Cerebellar nuclear complex (tissue), 1 donor: ENCODE results near the gene KRTAP10-6.
"Not testable (repeated sequence)": the region's sequence is repeated elsewhere in the genome, so short reads cannot be mapped to it uniquely, and the experiment has no call there.

ENCODE experiments used
- DNase-seq, 2 experiments: peaks; one replicate each; lab custom pipeline; 2025; lab: John Stamatoyannopoulos, UW

Gene KRTAP10-6

GRCh38 chr21:44599264-44600029 lies 7.1 kb upstream of the KRTAP10-6 start:
- no peak for DNase-seq

DNA sequence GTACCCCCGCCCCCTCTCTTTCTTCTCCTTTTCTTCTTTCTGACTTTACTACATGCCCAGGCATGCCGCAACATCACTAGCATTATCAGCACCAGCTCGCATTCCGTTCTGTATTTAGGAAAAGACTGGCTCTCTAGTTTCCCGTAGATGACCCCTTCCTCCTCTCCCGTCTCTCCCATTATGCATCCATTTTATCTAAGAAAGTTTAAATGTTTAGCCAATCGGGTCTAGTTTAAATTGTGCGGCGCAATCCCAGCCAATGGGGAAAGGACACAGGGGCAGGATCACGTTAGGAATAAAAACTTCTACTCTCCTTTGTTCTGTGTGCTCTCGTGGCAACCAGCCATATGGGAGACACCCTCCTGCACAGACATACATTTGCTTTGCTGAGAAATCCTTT lies 5.8 kb upstream of the KRTAP10-6 start:
- DNase-seq: no peak

DNA sequence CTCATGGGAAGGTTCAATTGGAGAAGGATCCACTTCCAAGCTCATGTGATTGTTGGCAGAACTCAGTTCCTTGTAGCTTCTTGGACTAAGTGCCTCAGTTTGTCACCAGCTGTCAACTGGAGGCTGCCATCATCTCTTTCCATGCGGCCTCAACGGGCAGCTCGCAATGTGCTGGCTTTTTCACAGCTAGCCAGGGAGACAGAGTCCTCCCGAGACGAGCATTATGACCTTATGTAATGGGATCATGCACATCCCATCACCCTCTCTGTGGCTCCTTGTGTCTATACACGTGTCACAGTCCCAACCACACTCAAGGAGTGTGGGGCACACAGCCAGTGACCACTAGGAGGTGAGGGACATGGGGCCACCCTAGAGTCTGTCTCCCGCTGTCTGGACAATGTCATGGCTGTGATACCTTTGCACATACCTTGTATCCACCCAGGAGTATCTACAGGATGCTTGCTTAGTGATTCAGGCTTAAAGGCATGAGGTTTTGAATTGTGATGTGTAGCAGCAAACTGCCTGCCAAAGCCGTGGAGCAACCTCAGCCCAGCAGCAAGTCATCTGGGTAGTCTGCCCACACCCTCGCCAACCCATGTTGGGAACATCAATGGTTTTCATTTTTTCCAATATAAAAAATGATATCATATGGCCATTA lies 3.9 kb upstream of the KRTAP10-6 start:
- DNase-seq: no peak

GRCh38 chr21:44595524-44595923 lies 3.2 kb upstream of the KRTAP10-6 start:
- DNase-seq: no peak

DNA sequence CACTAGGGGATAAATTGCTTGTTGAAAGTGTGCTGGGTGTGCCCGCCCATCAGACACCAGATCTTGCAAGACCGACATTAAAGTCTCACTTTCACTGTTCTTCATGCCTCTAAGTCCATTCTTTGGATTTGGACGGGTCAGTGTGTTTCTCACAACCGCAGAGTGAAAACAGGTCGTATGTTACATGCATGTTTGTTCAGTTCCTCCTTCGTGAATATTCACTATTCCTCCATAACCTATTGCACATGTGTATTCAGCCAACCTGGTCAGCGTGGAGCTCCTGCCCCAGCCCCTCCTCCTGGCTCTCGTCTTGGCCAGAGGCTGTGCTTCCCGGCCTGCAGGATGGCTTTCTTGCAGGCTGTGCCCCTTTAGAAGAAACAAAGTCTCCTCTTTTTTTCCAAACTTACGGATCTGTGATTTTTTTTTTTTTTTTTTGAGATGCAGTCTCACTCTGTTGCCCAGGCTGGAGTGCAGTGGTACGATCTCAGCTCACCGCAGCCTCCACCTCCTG lies 2.2 kb upstream of the KRTAP10-6 start:
- no peak for DNase-seq

DNA sequence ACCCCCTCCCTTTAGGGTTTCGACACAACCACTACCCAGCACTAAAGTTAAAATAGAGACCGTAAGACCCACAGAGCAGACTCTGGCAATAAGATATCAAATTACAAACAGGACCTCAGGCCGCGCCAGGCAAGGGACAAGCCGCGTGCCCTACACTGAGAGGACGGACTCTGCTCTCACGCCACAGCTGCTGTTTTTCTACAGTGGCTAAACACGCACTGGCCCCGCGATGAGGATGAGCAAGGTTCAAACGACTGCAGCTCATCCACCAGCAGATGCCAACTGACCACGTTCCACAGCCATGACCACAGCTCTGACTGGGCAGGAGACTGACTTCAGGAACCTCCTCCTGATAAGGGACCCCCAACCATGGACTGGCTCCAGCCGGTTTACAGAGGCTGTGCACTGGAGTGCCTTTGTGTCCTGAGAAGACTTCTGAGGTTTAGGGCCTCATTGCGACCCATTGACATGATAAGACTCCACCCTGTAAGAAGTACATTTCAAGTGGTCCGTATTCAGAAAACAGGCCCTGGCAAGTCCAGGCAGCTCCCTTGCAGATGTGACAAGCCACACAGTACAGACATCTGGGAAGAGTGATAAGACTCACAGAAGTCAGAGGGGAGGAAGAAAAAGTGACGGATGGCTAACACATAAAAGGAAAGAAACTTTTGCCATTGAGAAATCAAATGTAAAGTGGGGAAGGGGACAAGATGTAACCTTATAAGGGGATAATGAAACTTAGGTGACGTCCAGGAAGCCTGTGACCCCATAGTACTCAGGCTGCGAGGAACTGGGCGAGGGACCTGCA lies 1.5 kb upstream of the KRTAP10-6 start:
- no peak for DNase-seq

DNA sequence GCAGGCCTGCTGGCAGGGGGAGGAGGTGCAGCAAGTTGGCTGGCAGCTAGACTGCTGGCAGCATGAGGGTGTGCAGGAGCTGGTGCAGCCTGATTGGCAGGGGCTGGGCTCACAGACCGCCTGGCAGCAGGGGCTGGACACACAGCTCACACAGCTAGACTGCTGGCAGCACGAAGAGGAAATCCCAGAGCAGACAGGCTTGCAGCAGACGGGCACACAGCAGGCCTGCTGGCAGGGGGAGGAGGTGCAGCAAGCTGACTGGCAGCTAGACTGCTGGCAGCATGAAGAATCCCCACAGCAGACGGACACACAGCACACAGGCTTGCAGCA lies 539 bp downstream of the KRTAP10-6 start:
- DNase-seq: not testable (repeated sequence)

DNA sequence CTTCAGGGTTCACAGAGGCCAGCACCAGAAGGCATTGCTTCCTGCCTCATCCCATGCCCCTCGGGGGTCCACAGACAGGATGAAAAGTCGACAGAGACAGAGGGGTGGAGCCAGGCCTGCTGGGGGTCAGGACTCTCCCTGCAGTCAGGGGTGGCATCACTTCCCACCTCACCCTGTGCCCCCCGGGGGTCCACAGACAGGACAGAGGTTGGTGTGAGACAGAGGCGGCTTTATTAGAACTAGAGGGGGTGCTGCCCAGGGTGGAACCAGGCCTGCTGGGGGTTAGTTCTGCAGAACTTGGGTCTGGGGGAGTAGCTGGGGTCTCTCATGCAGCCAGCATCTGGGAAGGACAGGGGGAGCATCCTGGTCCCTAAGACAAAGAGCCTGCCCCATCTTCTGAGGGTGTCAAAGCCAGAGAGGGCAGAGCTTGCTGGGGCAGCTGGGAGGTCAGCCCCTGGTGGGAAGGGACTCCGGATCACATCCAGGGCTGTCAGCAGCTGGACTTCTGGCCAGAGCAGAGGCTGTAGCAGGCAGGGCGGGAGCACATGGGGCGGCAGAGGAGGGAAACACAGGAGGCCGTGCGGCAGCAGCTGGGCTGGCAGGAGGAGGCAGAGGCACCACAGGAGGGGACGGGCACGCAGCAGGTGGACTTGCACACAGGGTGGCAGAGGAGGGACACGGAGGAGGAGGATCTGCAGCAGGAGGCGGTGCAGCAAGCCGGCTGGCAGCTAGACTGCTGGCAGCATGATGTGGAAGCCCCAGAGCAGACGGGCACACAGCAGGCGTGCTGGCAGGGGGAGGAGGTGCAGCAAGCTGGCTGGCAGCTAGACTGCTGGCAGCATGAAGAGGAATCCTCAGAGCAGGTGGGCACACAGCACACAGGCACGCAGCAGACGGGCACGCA lies 1.2 kb downstream of the KRTAP10-6 start:
- DNase-seq: not testable (repeated sequence)

DNA sequence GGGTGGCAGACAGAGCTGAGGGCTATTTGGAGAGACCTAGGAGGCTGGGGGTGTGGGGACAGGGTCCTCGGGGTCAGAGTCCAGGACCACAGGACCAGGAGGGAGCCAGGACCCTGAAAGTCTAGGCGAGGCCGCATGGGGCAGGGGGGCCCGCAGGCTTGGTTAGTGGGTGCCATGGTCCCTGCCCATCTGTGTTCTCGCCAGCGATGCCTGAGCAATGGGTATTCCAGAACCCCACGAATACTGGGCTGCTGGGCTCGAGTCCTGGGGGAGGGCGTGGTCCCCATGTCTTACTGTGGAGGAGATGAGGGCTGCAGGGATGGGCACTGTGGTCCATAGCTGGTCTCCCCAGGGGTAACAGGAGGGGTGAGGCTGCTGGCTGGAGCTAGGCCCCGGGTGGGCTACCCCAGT lies 2.0 kb downstream of the KRTAP10-6 start:
- DNase-seq: no peak

DNA sequence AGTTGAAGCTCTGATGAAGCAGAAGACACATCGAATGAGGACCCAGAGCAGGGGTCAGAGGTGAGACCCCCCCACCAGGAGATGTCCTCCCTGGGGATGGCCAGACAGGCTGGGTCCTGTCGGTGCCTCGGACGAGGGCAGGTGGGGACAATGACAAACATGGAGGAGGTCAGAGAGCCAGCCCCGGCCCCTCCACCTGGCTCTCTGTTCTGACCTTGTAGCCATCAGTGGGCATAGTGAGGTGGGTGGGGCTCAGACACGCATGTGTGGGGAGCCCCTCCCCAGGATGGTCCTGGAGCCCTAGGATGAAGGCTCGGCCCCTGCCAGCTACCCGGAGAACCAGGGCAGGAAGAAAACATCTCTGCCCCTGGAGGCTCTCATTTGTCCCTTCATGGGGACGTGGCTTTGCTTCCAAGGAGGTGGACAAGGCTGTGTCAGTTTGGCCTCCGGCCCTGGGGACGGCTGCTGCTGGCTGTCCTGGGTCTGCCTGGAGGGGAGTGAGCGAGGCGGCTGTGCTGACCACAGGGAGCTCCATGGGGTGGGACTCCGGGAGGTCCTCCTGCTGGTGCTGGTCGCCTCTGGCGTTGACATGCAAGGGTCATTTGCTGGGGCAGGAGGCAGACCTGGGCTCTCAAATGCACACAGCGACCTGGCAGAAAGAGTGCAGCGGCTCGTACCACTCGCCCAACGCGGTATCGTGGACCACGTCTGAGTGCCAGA lies 2.6 kb downstream of the KRTAP10-6 start:
- no peak for DNase-seq

- no peak for DNase-seq
Observed at GRCh38 chr21:44589094-44589493, 3.2 kb downstream of the KRTAP10-6 start.

DNA sequence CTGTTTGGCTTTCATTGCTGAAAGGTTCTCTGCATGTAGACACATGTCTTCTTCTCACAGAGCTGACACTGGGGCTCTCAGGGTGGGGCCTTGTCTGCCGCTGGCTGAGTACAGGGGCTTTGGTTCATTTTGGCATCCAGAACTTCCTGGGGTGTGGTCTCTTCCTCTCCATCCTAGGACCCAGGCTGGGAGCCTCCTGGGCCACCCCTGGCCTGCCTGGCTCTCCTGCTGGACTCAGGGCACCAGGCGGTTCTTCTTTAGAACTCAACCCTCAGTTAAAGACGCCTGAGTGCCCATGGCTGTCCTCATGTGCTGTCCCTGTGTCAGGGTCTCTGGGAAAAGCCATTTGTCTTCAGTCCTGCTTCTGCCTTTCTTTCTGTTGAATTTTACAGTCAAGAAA lies 6.4 kb downstream of the KRTAP10-6 start:
- no peak for DNase-seq

DNA sequence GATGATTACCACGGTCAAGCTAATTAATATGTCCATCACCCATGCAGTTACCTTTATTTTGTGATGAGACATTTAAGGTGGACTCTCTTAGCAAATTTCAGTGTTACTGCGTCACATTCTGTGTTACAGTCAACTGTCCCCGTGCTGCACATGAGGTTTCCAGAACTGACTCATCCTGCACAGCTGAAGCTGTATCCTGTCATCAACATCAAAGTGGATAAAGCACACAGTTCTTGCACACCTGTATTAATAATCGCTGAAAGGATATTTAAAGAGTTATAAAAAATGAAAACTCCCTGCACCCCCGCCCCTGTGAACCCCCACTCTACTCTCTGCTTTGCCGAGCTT lies 8.5 kb downstream of the KRTAP10-6 start:
- no peak for DNase-seq

DNA sequence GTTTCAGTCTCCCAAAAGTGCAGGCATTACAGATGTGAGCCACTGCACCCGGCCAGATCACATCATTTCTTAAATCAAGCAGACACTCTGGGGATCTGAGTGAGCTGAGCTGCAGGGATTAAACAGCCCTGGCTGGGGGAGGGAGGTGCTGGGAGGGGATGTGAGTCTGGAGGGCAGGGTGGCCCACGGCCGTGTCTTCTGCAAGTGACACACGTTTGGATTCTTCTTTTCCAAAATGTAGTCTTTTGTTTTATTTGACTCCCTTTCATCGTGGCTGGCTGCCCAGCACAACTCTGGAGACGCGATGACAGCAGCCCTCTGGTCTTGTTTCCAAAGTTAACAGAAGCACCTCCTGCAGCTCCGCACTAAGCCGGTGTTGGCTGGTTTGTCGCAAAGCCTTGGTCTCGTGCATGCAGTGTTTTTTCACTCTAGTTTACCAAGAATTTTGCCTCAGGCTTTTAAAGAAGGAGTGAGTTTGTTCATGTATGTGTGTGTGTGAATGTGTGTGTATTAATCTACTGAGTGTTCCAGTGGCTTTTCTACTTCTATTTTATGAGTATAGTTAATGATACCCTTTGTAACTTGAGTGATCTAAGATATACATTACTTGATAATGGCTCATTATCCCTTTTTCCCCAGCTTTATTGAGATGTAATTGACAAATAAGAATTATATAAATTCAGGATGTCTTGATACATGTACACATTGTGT lies 9.1 kb downstream of the KRTAP10-6 start:
- no peak for DNase-seq

DNA sequence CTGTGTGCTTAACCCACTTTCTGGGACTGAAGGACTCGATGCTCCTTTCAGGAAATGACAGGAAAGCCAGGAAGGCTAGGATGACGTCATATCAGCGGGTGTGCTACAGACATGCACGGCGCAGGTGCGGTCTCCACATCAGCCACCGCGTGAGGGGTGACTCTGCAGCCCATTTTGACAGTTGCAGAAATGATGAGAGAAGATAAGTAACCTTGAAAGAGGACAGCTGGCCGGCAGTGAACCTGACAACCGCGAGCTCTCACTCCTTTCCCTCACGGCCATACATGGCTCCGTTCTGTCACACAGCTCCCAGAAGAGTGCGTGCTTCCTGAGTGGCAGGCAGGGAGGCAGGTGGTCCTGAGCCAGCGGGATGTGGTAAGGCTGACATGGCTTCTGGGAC lies 10.2 kb downstream of the KRTAP10-6 start:
- no peak for DNase-seq

DNA sequence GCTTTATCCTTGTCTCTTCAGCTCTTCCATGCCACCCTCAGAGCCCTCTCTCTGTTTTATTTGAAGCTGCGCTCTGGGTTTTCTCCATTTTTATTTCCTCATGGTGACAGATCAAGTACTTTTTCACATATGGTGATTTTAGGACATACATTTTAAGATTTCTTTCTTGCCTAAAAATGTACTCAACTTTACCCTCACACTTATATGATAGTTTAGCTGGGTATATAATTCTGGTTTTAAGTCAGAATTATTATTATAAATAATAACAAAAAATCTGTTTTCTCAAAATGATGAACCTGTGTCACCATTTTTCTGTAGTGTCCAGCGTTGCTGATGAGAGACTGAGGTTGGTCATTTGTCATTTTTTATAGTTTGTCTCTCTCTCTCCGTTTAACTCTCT lies 11.1 kb downstream of the KRTAP10-6 start:
- no peak for DNase-seq

DNA sequence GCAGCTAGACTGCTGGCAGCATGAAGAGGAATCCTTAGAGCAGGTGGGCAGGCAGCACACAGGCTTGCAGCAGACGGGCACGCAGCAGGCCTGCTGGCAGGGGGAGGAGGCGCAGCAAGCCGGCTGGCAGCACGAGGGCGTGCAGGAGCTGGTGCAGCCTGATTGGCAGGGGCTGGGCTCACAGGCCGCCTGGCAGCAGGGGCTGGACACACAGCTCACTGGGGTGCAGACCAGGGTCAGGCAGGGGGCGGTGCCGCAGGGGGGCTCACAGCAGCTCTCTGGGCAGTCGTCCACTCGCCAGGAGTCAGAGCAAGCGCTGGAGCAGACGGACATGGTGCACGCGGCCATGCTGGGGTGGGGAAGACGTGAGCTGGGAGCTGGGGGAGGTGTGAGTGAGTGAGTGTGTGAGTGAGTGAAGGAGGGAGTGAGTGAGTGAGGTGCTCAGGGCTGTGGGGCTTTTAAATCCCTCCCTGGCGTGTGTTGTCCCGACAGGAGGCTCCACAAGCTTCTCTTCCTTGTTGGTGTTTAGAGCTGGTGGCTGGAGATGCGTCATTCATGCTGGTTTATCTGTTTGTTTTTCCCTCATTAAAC lies 12.0 kb downstream of the KRTAP10-6 start, which contains the start of gene KRTAP10-5:
TSS of gene KRTAP10-5 (minus strand) at position 374 of the 591 bp plus-strand sequence. CDS start at position 348, 26 bp downstream.
- not testable (repeated sequence) for DNase-seq

GRCh38 chr21:44579833-44580144 lies 12.5 kb downstream of the KRTAP10-6 start:
- no peak for DNase-seq

- DNase-seq: no peak
Observed at GRCh38 chr21:44579056-44579832, 13.1 kb downstream of the KRTAP10-6 start.
